Dermis blood vessel endothelial cell (primary cell): ENCODE measurements around the gene NKD1. TPM values are rescaled to one million over a fixed set of nuclear protein-coding genes. Genes with fewer than 3 reads are reported as not detected.
"Not testable (repeated sequence)": the region's sequence is repeated elsewhere in the genome, so short reads cannot be mapped to it uniquely, and the experiment has no call there.

ENCODE experiments used
- DNase-seq: peaks from one replicate; pipeline ENCODE4 v3.0.0; 2010
- total RNA-seq: library from RNA; depleted of rRNA; stranded (reverse); fragments of >200 nt; gene quantifications from 2 replicates; pipeline ENCODE4 v1.2.3, GENCODE V29; 2014

NKD1 gene
- total RNA-seq, 1 donor from 2014 or later, result not detected

- DNase-seq, result no peak
Measured at GRCh38 chr16:50520451-50521245, 27.5 kb upstream of the NKD1 start.

- DNase-seq, result no peak
Measured at GRCh38 chr16:50521246-50521900, 26.8 kb upstream of the NKD1 start.

DNA sequence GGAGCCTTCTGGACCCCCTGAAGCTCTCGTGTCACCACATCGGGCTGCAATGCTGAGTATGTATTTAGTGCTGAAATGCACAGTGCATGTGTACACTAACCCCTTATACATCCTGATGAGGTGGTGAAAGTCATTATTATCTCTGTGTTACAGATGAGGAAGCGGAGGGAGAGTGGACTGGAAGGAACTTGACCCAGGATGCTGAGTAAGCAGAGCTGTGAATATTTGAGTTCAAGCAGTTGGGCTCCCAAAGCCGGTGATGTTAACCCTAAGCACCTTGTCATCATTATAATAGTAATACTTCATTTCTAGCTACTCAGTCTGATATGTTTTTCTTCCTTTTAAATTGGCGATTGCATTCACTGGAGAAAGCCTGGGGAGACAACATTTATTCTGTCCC, 25.9 kb upstream of the NKD1 start:
- no peak for DNase-seq

GRCh38 chr16:50523710-50524109, 24.5 kb upstream of the NKD1 start:
- DNase-seq, result no peak

DNA sequence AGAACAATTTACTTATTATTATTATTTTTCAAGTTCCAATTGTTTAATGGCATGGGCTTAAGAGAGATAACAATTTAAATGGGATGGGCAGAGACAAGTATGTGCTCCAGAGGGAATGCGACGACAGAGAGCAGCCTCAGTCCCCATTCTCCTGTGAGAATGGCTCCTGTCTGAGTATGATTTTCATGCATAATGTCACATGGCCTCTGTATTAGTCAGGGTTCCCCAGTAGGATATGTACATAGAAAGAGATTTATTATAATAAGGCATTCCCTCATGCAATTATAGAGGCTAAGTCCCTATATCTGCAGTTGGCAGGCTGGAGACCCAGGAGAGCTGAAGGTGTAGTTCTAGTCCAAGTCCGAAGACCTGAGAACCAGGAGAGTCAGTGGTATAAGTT, 22.9 kb upstream of the NKD1 start:
- DNase-seq, result no peak

- no peak for DNase-seq
Measured at GRCh38 chr16:50525716-50526115, 22.5 kb upstream of the NKD1 start.

DNA sequence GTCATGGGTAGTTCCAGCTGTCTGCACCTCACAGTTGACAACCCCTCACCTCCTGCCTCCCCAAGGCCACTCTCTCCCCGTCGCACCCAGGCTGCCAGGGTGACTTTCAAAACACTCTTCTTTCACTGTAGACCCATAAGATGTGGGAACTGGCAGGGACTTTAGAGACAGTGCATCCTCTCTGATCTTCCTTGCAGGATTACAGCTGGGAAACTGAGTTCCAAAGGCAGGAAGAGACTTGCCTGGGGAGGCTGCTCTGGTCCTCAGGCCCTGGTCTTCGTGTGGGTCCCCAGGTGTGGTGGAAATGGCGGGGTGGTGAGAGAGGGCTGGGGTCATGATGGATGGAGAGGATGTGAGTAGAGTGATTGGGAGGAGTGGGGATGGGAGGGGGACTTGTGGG, 21.9 kb upstream of the NKD1 start:
- no peak for DNase-seq

DNA sequence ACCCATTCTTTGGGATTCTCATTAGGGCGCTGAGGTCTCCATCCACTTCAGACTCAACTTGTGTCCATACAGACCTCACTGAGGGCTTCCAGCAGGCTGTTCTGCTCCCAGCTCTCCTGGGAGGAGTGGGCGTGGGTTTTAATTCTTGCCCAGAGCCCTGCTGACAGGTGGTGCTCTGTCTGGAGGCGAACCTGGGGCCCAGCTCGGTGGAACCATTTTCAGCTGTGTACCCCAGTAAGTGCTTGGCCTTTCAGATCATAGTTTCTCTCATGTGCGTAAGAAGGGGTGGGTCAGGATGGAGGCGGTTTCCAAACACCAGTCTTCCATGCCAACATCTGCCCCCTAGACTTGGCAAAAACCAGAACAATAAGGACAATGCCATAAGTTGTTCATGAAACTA, 21.4 kb upstream of the NKD1 start:
- no peak for DNase-seq

DNA sequence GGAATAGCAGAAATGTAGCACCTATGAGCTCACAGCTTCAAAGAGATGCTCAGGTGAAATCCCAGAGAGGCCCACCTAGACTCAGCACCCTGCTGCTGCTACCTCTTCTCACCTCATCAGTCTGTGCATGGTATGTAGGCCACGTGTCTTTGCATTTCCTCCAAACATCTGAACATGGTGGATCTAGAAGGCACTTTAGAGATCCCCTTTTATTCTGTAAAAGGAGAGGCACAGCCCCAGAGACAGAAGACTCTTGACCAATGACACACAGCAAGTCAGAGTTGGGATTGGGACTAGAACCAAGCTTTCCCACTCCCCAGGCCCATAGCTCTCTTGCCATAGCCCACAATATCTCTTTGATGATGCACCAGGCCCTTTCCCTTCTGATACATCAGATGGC, 19.4 kb upstream of the NKD1 start:
- DNase-seq, result no peak

DNA sequence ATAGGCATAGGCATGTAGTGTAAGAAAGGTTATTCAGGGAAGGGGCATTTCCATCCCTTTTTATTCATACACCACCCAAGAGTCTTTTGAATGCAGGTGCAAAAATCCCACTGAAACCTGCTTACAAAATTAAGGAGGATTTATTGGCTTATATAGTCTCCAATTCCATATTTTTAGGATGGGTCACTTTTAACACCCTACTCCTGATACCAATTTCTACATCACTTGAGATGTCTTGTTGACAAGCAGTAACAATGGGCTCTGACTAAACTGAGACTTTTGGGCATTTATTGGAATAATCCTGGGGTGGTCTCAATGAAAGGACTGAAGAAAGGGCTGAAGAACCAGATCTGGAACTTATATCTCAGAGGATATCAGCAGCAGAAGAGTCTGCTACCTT, 18.9 kb upstream of the NKD1 start:
- no peak for DNase-seq

- DNase-seq, result no peak
Measured at GRCh38 chr16:50530277-50531236, 17.6 kb upstream of the NKD1 start.

- no peak for DNase-seq
Measured at GRCh38 chr16:50531359-50531758, 16.8 kb upstream of the NKD1 start.

DNA sequence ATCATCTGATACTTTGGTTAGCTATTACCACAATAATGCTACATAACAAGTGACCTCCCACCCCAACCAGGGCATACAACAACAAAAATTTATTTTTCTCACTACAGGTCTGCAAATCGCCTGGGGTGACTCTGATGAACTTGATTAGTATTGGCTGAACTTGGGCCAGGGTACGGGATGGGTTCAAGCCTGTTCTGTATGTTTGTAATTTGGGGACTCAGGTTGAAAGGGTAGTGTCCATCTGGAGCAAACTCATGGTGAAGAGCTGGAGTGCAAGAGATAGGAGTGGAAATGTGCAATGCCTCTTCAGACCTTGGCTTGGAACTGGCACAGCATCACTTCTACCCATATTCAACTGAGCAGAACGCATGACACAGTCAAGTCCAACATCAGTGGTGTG, 16.3 kb upstream of the NKD1 start:
- no peak for DNase-seq

GRCh38 chr16:50532576-50532975, 15.6 kb upstream of the NKD1 start:
- no peak for DNase-seq

GRCh38 chr16:50533317-50533716, 14.9 kb upstream of the NKD1 start:
- DNase-seq, result no peak

- no peak for DNase-seq
Measured at GRCh38 chr16:50534091-50534490, 14.1 kb upstream of the NKD1 start.

DNA sequence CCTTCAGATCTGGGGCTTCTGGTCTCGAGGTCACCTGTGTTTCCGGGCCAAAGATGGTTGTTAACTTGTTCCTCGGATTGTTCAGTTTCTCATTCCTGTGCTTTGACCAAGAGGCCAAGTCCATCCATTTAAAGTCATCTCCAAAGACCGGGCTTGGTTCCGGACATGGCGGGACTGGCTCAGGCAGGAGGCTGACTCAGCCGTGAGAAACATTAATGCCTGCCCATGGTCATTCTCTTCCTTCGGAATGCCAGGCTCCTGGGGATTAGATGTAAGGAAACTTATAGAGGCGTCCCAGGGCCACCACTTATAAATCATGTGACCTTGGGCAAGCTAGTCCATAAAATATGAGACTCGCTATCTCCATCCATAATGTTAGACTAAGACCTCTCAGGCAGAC, 13.6 kb upstream of the NKD1 start:
- no peak for DNase-seq

DNA sequence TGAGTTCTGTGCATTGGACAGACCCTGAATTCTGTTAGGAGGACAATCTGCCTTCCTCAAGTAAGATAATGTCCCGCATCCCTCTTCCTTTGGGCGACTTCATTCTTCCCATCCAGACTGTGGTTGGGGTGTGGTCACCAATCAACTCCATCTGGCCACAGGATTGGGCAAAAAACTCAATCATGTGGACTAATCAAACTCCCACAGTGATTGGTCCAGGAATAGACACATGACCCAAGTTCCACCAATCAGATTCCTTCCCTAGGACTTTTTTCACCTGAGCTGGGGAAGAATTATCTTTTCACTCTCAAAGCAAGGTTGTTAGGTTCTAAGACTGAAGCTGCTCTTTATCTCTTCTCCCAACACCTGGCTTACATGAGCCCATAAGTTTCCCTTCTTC, 13.2 kb upstream of the NKD1 start:
- DNase-seq, result no peak

- no peak for DNase-seq
Measured at GRCh38 chr16:50535506-50536257, 12.5 kb upstream of the NKD1 start.

DNA sequence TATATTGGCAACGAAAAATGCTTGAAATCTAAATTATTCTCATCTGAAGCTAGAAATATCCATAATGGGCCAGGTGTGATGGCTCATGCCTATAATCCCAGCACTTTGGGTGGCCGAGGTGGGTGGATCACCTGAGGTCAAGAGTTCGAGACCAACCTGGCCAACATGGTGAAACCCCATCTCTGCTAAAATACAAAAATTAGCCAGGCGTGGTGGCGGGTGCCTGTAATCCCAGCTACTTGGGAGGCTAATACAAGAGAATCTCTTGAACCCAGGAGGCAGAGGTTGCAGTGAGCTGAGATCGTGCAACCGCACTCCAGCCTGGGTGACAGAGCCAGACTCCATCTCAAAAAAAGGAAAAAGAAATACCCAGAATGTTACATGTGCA, 11.9 kb upstream of the NKD1 start:
- not testable (repeated sequence) for DNase-seq

DNA sequence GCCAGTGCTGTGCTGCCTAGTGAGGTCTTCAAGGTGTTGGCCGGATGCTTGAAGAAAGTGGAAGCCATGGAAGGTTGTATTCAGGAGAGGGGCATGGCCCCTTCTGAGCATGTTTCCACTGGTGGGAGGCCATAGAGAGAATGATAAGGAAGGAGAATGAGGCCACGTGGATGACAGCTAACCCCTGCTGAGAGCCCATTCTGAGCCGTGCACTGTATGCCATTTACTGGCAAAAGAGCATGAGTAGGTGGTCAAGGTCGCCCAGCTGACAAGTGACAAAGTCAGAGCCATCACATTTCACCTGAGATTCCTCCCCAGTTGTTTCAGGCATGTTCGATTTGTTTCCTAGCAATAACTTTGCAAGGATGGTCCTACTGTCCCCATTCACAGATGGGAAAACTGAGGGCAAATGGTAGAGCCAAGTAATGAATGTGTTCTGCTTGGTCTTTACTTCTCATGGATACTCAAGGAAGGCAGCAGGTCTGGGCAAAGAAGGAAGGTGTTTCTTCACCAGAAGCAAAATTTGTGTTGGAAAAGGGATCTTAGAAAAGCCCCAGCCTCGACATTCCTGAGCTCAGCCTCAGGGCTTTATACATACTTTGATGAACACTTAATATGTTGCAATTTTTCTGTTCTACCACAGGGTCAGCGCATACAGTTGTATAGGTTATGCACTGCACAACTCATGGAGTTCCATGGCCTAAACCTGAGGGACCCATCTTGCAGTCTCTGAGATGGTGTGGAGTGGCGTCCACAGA, 10.5 kb upstream of the NKD1 start:
- DNase-seq, result no peak
